Measurements from ENCODE around the gene TESK2. TPM values are rescaled to one million over a fixed set of nuclear protein-coding genes. Genes with fewer than 3 reads are reported as not detected.

TESK2 gene
- total and polyA plus RNA-seq, 2 of the 13 experiments (the other 11 are each of a cell fraction or from before 2014, with no cell fraction given), result 5.5 to 9.6 TPM

DNA sequence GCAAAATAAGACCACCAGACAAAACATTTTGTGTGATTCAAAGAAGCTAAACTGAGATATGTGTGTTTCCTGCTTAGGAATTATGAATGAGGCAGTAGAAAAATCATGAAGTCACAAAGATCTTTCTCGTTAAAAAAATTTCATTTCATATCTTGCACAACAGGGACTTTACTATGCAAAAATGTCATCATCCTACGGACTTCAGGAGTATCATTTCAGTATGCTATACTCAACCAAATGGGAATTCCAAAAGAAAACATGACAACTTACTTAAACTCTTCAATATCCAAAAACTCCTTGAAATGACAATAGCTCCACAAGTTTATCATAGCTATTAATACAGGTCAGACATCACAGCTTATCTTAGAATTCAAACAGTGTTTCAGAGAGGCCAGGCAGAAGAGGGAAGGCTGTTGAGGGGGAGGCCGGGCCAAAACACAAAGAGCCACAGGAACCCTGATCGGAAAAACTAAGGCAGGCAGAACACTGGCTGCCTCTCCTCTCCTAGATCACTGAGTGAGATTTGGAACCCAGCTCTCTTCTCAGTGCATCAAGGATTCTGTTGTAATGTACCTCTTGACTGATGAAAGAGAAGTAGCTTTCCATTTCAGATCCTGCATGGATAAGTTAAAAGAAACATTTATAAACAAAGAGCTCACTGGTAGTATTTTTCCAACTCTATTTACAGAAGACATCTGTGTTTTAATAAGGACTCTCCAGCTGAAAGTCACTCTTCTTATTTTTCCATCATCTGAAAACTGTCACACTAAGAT is 66.9 kb downstream of the TESK2 start (continued):
- no peak for TF ChIP-seq HNRNPLL (IDR thresholded peaks at IDR 0.05; ENCODE audit: low read depth, low read length, poor library complexity, severe bottlenecking)

DNA sequence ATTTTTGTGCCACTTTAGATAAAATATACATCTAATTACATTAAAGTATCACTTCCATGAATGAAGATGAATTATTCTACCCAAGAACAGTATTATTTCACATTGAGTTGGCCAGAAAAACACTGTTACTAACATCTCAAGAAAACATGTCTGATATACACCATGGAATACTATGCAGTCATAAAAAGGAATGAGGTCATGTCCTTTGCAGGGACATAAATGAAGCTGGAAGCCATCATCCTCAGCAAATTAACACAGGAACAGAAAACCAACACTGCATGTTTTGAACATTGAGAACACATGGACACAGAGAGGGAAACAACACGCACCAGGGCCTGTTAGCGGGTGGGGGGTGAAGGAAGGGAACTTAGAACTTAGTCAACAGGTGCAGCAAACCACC is 69.0 kb downstream of the TESK2 start:
- TF ChIP-seq, protein P1, sequence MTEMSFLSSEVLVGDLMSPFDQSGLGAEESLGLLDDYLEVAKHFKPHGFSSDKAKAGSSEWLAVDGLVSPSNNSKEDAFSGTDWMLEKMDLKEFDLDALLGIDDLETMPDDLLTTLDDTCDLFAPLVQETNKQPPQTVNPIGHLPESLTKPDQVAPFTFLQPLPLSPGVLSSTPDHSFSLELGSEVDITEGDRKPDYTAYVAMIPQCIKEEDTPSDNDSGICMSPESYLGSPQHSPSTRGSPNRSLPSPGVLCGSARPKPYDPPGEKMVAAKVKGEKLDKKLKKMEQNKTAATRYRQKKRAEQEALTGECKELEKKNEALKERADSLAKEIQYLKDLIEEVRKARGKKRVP (CRISPR knock-in tag; IDR thresholded peaks at IDR 0.05), result no peak
- BruUV-seq (replicated peaks), result no TSS peak
- WGBS (ENCODE audit: low lambda C conversion rate), result 96% methylated on average over 2 of the region's 2 CpGs
- Histone ChIP-seq H3K27me3 (ENCODE audit: control insufficient read depth in 1 of 2, insufficient read depth in 2 of 2, low read length in 2 of 2) (no peaks in the 10 kb centered on the region; a peak in 1 of 5 replicates), H2AFZ (ENCODE audit: low read length) (no peak overlapping the region), H3K79me2 (ENCODE audit: insufficient read depth, low read length) (no peaks in the 10 kb centered on the region), H3K9ac (ENCODE audit: insufficient read depth, low read depth, low read length) (no peak overlapping the region), H4K20me1 (ENCODE audit: insufficient read depth, low read length) (no peaks in the 10 kb centered on the region), H3K36me3 (replicated peaks in 1 of 2; ENCODE audit: control insufficient read depth in 1 of 2, insufficient read depth in 2 of 2, low read length in 2 of 2) (no peaks in the 10 kb centered on the region), H3K27ac (ENCODE audit: extremely low read length, insufficient read depth, low read length) (no peak overlapping the region), H3K4me1 (ENCODE audit: insufficient read depth, low read length) (0 out of 2 replicates have a peak, but pooled peaks cover 5% of the 10 kb centered on the region), H3K9me3 (ENCODE audit: low read length) (no peaks in the 10 kb centered on the region), H3K4me2 (ENCODE audit: low read depth, low read length) (no peak overlapping the region), H3K4me3 (replicated peaks in 1 of 3; ENCODE audit: insufficient read depth in 1 of 3, low read depth in 2 of 3, low read length in 3 of 3) (no peak overlapping the region)
- ChIA-PET POLR2A (no interaction called here), CTCF (ENCODE audit: low intra/inter-chr PET ratio, low total read pairs) (no interaction called here)
- FAIRE-seq (no peak), ATAC-seq (no peak), DNase-seq (ENCODE audit: low spot score) (no peak)
- in situ Hi-C loops (cut with HindIII; ENCODE audit: extremely low pct_ligation_motif_present, low pct_unique_long_range_greater_than_20kb) (no loop called here), intact Hi-C loops (cut with micrococcal nuclease; ENCODE audit: unreplicated experiment) (no loop called here)

DNA sequence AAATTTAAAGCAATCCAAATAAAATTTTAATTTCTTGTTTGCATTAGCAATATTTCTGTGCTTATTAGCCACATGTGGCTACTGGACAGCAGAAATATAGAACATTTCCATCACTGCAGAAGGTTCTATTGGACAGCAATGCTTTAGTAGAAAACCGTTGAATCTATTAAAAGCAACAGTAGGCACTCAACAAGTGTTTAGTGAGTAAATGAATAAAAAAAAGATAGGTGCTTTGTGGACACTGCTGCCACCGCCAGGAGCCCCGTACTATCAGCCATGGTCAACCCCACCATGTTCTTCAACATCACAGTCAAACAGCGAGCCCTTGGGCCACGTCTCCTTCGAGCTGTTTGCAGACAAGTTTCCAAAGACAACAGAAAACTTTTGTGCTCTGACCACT is 76.2 kb downstream of the TESK2 start:
- no peaks in the 10 kb centered on the region for H4K20me1 ChIP-seq (ENCODE audit: insufficient read depth, low read length)
- no peak overlapping the region for H3K9ac ChIP-seq (ENCODE audit: insufficient read depth, low read depth, low read length)
- no peaks in the 10 kb centered on the region for H3K79me2 ChIP-seq (ENCODE audit: insufficient read depth, low read length)
- H3K4me2 ChIP-seq (ENCODE audit: low read depth, low read length), result no peak overlapping the region
- ChIA-PET POLR2A (no interaction called here), CTCF (ENCODE audit: low intra/inter-chr PET ratio, low total read pairs) (no interaction called here)
- ATAC-seq (no peak), DNase-seq (ENCODE audit: low spot score) (no peak), FAIRE-seq (no peak)
- no TSS peak for BruUV-seq (replicated peaks)
- no peaks in the 10 kb centered on the region for H3K9me3 ChIP-seq (ENCODE audit: low read length)
- 76% methylated on average over 6 of the region's 6 CpGs for WGBS (ENCODE audit: low lambda C conversion rate)
- no peak overlapping the region for H3K27ac ChIP-seq (ENCODE audit: extremely low read length, insufficient read depth, low read length)
- H3K36me3 ChIP-seq (replicated peaks in 1 of 2; ENCODE audit: control insufficient read depth in 1 of 2, insufficient read depth in 2 of 2, low read length in 2 of 2), result no peaks in the 10 kb centered on the region
- H3K4me3 ChIP-seq (replicated peaks in 1 of 3; ENCODE audit: insufficient read depth in 1 of 3, low read depth in 2 of 3, low read length in 3 of 3), result no peak overlapping the region
- intact Hi-C loops (cut with micrococcal nuclease; ENCODE audit: unreplicated experiment), result no loop called here
- no peak overlapping the region for H2AFZ ChIP-seq (ENCODE audit: low read length)
- H3K27me3 ChIP-seq (ENCODE audit: control insufficient read depth in 1 of 2, insufficient read depth in 2 of 2, low read length in 2 of 2), result no peaks in the 10 kb centered on the region
- peaks cover 13% of the 10 kb centered on the region for H3K4me1 ChIP-seq (ENCODE audit: insufficient read depth, low read length)
- in situ Hi-C loops (cut with HindIII; ENCODE audit: extremely low pct_ligation_motif_present, low pct_unique_long_range_greater_than_20kb), result no loop called here
- TF ChIP-seq, protein P2, sequence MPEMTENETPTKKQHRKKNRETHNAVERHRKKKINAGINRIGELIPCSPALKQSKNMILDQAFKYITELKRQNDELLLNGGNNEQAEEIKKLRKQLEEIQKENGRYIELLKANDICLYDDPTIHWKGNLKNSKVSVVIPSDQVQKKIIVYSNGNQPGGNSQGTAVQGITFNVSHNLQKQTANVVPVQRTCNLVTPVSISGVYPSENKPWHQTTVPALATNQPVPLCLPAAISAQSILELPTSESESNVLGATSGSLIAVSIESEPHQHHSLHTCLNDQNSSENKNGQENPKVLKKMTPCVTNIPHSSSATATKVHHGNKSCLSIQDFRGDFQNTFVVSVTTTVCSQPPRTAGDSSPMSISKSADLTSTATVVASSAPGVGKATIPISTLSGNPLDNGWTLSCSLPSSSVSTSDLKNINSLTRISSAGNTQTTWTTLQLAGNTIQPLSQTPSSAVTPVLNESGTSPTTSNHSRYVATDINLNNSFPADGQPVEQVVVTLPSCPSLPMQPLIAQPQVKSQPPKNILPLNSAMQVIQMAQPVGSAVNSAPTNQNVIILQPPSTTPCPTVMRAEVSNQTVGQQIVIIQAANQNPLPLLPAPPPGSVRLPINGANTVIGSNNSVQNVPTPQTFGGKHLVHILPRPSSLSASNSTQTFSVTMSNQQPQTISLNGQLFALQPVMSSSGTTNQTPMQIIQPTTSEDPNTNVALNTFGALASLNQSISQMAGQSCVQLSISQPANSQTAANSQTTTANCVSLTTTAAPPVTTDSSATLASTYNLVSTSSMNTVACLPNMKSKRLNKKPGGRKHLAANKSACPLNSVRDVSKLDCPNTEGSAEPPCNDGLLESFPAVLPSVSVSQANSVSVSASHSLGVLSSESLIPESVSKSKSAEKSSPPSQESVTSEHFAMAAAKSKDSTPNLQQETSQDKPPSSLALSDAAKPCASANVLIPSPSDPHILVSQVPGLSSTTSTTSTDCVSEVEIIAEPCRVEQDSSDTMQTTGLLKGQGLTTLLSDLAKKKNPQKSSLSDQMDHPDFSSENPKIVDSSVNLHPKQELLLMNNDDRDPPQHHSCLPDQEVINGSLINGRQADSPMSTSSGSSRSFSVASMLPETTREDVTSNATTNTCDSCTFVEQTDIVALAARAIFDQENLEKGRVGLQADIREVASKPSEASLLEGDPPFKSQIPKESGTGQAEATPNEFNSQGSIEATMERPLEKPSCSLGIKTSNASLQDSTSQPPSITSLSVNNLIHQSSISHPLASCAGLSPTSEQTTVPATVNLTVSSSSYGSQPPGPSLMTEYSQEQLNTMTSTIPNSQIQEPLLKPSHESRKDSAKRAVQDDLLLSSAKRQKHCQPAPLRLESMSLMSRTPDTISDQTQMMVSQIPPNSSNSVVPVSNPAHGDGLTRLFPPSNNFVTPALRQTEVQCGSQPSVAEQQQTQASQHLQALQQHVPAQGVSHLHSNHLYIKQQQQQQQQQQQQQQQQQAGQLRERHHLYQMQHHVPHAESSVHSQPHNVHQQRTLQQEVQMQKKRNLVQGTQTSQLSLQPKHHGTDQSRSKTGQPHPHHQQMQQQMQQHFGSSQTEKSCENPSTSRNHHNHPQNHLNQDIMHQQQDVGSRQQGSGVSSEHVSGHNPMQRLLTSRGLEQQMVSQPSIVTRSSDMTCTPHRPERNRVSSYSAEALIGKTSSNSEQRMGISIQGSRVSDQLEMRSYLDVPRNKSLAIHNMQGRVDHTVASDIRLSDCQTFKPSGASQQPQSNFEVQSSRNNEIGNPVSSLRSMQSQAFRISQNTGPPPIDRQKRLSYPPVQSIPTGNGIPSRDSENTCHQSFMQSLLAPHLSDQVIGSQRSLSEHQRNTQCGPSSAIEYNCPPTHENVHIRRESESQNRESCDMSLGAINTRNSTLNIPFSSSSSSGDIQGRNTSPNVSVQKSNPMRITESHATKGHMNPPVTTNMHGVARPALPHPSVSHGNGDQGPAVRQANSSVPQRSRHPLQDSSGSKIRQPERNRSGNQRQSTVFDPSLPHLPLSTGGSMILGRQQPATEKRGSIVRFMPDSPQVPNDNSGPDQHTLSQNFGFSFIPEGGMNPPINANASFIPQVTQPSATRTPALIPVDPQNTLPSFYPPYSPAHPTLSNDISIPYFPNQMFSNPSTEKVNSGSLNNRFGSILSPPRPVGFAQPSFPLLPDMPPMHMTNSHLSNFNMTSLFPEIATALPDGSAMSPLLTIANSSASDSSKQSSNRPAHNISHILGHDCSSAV (CRISPR knock-in tag; IDR thresholded peaks at IDR 0.05; ENCODE audit: borderline replicate concordance), result no peak
- no peak for TF ChIP-seq RFX5 (IDR thresholded peaks at IDR 0.05; ENCODE audit: low read depth, low read length)
- no peak for TF ChIP-seq ZFP1 (CRISPR knock-in tag; IDR thresholded peaks at IDR 0.05)
- no peak for TF ChIP-seq ZNF296 (CRISPR knock-in tag; conservative IDR thresholded peaks at IDR 0.05)
